ENCODE results near the gene THBS2. TPM values are rescaled to one million over a fixed set of nuclear protein-coding genes. Genes with fewer than 3 reads are reported as not detected.

THBS2 gene
- total and polyA plus RNA-seq, 2 donors (not counting 3 experiments of a cell fraction or from before 2014, with no cell fraction given), result 0.08 TPM; not detected in 1

DNA sequence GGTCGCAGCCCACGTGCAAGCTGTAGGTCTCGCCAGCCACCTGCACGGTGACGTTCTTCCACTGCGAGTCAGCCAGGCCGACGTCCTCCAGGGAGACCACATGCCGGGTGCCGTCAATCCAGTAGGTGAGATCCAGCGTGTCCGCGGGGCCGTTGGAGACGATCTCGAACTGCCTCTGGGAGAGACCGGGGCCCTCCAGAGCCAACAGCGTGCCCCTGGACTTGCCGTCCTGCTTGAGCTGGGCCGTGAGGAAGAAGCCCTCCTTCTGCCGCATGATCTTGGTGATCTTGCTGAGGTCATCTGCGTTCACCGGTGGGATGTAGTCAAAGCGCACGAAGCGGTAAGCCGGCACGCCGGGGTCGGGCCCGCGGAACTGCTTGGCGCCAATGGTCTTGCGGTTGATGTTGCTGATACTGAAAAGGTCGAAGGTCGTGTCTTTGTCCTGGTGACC is 5.1 kb downstream of the THBS2 start:
- H4K20me1 ChIP-seq (replicated peaks; ENCODE audit: control insufficient read depth, extremely low read depth, insufficient read depth, low read length), result no peaks in the 10 kb centered on the region
- POLR2A ChIA-PET, result no interaction called here
- no TSS peak for BruUV-seq (replicated peaks)
- no peak overlapping the region for H3K27ac ChIP-seq (ENCODE audit: insufficient read depth, low read depth, low read length)
- FAIRE-seq (no peak), DNase-seq (ENCODE audit: low read depth, low spot score) (no peak)
- H3K4me1 ChIP-seq (ENCODE audit: control insufficient read depth, extremely low read depth, insufficient read depth, low read length), result no peaks in the 10 kb centered on the region
- H3K9ac ChIP-seq (replicated peaks; ENCODE audit: extremely low read depth, insufficient read depth, low read length), result no peak overlapping the region
- no peak overlapping the region for H2AFZ ChIP-seq (ENCODE audit: low read depth, low read length)
- H3K4me3 ChIP-seq (replicated peaks in 1 of 3; ENCODE audit: insufficient read depth in 1 of 3, low read depth in 1 of 3, low read length in 3 of 3), result no peak overlapping the region
- H3K9me1 ChIP-seq (replicated peaks; ENCODE audit: control insufficient read depth, extremely low read depth, insufficient read depth, low read length), result no peaks in the 10 kb centered on the region
- TF ChIP-seq POLR2AphosphoS5 (IDR thresholded peaks at IDR 0.05; ENCODE audit: insufficient read depth, low read depth, low read length) (no peak), MYC (IDR thresholded peaks at IDR 0.05; ENCODE audit: low read depth, low read length) (no peak), EZH2 (IDR thresholded peaks at IDR 0.05; ENCODE audit: borderline replicate concordance, low read depth, low read length, severe bottlenecking) (no peak), FOS (IDR thresholded peaks at IDR 0.05; ENCODE audit: borderline replicate concordance, insufficient read depth, low read length) (no peak), JUN (IDR thresholded peaks at IDR 0.05; ENCODE audit: borderline replicate concordance, insufficient read depth, insufficient read length, low read depth) (no peak), POLR2A (IDR thresholded peaks at IDR 0.05; ENCODE audit: low read depth, low read length) (no peak), GATA2 (IDR thresholded peaks at IDR 0.05; ENCODE audit: insufficient read depth, insufficient read length, low read depth, low read length) (no peak), MAX (IDR thresholded peaks at IDR 0.05; ENCODE audit: insufficient read depth, insufficient read length) (no peak)
- TF ChIP-seq, protein P1, sequence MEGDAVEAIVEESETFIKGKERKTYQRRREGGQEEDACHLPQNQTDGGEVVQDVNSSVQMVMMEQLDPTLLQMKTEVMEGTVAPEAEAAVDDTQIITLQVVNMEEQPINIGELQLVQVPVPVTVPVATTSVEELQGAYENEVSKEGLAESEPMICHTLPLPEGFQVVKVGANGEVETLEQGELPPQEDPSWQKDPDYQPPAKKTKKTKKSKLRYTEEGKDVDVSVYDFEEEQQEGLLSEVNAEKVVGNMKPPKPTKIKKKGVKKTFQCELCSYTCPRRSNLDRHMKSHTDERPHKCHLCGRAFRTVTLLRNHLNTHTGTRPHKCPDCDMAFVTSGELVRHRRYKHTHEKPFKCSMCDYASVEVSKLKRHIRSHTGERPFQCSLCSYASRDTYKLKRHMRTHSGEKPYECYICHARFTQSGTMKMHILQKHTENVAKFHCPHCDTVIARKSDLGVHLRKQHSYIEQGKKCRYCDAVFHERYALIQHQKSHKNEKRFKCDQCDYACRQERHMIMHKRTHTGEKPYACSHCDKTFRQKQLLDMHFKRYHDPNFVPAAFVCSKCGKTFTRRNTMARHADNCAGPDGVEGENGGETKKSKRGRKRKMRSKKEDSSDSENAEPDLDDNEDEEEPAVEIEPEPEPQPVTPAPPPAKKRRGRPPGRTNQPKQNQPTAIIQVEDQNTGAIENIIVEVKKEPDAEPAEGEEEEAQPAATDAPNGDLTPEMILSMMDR (IDR thresholded peaks at IDR 0.05; ENCODE audit: extremely low read depth in 1 of 2, insufficient read depth in 1 of 2, low read depth in 1 of 2, low read length in 2 of 2), result no peak
- H3K27me3 ChIP-seq (ENCODE audit: control insufficient read depth in 2 of 2, insufficient read depth in 2 of 2, low read length in 2 of 2), result peaks cover 0 to 3% of the 10 kb centered on the region in 2 experiments
- H3K4me2 ChIP-seq (ENCODE audit: insufficient read depth, low read length), result no peak overlapping the region
- intact Hi-C loops (cut with micrococcal nuclease), result no loop called here
- CTCF ChIA-PET, result no interaction called here
- no peaks in the 10 kb centered on the region for H3K36me3 ChIP-seq (ENCODE audit: control insufficient read depth in 2 of 2, extremely low read depth in 1 of 2, insufficient read depth in 2 of 2, low read length in 2 of 2)
- dilution Hi-C loops (cut with MboI; ENCODE audit: extremely low pct_ligation_motif_present, low sequenced_read_pairs), result no loop called here
- H3K79me2 ChIP-seq (ENCODE audit: control insufficient read depth, insufficient read depth, low read length), result no peaks in the 10 kb centered on the region
- H3K9me3 ChIP-seq (replicated peaks; ENCODE audit: control insufficient read depth, insufficient read depth, low read length), result no peaks in the 10 kb centered on the region
